ENCODE measurements around the gene SUCNR1. TPM values are rescaled to one million over a fixed set of nuclear protein-coding genes. Genes with fewer than 3 reads are reported as not detected.

SUCNR1 gene
- total RNA-seq, 2 donors from 2014 or later, result not detected

DNA sequence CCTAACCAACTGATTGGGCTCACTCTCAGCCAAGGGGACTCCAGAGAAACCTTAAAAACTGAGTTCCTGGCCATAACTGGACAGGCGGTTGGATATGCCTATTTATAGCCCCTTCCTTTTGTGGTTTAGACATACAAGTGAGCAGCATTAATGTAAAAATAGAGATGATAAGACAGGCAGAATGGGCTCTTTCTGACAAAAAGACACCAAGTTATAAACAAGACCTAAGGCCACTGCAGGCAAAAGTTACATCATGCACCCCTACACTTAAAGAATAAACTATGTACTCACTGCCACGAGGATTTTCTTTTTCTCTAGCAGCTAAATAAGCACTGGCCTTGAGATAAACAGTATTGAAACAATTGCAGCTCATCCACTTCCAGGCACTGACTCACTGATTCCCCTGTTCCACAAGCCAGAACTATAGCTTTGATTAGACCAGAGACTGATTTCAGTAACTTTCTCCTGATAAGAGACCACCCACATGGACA lies 30.1 kb downstream of the SUCNR1 start:
- H3K36me3 Mint-ChIP-seq (ENCODE audit: low read depth), result no peaks in the 10 kb centered on the region
- H3K9me3 Mint-ChIP-seq, result no peaks in the 10 kb centered on the region
- peaks cover 51% of the 10 kb centered on the region for H3K27me3 Mint-ChIP-seq (ENCODE audit: insufficient read depth)
- Histone ChIP-seq H3K9ac (ENCODE audit: extremely low read depth, low read length, poor library complexity, severe bottlenecking) (no peak overlapping the region), H3K4me1 (ENCODE audit: control insufficient read depth, insufficient read depth, low read length) (peaks cover 25% of the 10 kb centered on the region), H3K27ac (ENCODE audit: low read depth, low read length) (no peak overlapping the region), H3K4me3 (ENCODE audit: low read length) (no peak overlapping the region), H3K27me3 (ENCODE audit: control insufficient read depth, insufficient read depth, low read length, poor library complexity, severe bottlenecking) (peaks cover 62% of the 10 kb centered on the region), H3K36me3 (ENCODE audit: control insufficient read depth, insufficient read depth, low read length) (no peaks in the 10 kb centered on the region), H3K9me3 (ENCODE audit: control insufficient read depth, low read length) (no peaks in the 10 kb centered on the region)
- TF ChIP-seq, protein P1, sequence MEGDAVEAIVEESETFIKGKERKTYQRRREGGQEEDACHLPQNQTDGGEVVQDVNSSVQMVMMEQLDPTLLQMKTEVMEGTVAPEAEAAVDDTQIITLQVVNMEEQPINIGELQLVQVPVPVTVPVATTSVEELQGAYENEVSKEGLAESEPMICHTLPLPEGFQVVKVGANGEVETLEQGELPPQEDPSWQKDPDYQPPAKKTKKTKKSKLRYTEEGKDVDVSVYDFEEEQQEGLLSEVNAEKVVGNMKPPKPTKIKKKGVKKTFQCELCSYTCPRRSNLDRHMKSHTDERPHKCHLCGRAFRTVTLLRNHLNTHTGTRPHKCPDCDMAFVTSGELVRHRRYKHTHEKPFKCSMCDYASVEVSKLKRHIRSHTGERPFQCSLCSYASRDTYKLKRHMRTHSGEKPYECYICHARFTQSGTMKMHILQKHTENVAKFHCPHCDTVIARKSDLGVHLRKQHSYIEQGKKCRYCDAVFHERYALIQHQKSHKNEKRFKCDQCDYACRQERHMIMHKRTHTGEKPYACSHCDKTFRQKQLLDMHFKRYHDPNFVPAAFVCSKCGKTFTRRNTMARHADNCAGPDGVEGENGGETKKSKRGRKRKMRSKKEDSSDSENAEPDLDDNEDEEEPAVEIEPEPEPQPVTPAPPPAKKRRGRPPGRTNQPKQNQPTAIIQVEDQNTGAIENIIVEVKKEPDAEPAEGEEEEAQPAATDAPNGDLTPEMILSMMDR (conservative IDR thresholded peaks at IDR 0.05), result no peak
- 60 to 75% methylated on average over 1 to 2 of the region's 2 CpGs for WGBS, 2 experiments (ENCODE audit: insufficient coverage in 1 of 2, insufficient read length in 1 of 2)
- H3K4me1 Mint-ChIP-seq, result peaks cover 43% of the 10 kb centered on the region
- no peak overlapping the region for H3K27ac Mint-ChIP-seq
- no peak overlapping the region for H3K4me3 Mint-ChIP-seq
- no peak for DNase-seq

DNA sequence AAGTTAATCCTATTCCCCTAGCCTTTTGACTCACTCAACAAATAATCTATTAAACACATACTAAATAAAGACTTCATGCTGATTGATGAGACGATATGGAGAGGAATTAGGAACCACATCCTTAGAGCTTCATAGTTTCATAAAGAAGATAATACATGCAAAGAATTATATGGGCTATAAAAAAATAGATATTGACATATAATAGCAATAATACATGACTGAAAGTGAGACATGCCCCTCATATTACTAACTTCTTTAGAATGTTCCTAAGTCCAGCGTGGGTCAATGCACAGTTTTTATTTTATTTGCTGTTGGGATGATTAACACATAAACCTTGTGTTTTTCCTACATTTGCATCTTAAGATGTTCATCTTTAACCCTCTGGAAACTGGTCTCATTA lies 32.2 kb downstream of the SUCNR1 start:
- peaks cover 35% of the 10 kb centered on the region for H3K4me1 Mint-ChIP-seq
- H3K27ac Mint-ChIP-seq, result no peak overlapping the region
- Histone ChIP-seq H3K36me3 (ENCODE audit: control insufficient read depth, insufficient read depth, low read length) (no peaks in the 10 kb centered on the region), H3K27ac (ENCODE audit: low read depth, low read length) (no peak overlapping the region), H3K4me3 (ENCODE audit: low read length) (no peak overlapping the region), H3K9ac (ENCODE audit: extremely low read depth, low read length, poor library complexity, severe bottlenecking) (no peak overlapping the region), H3K9me3 (ENCODE audit: control insufficient read depth, low read length) (no peaks in the 10 kb centered on the region), H3K4me1 (ENCODE audit: control insufficient read depth, insufficient read depth, low read length) (peaks cover 25% of the 10 kb centered on the region), H3K27me3 (ENCODE audit: control insufficient read depth, insufficient read depth, low read length, poor library complexity, severe bottlenecking) (peaks cover 41% of the 10 kb centered on the region)
- WGBS, 2 experiments (ENCODE audit: insufficient coverage in 1 of 2, insufficient read length in 1 of 2), result 93% methylated on average over 1 of the region's 2 CpGs; no CpG with 5 or more reads in 1 of the 2 experiments
- peaks cover 31% of the 10 kb centered on the region for H3K27me3 Mint-ChIP-seq (ENCODE audit: insufficient read depth)
- H3K4me3 Mint-ChIP-seq, result no peak overlapping the region
- TF ChIP-seq, protein P1 (conservative IDR thresholded peaks at IDR 0.05), result no peak
- DNase-seq, result no peak
- no peaks in the 10 kb centered on the region for H3K36me3 Mint-ChIP-seq (ENCODE audit: low read depth)
- no peaks in the 10 kb centered on the region for H3K9me3 Mint-ChIP-seq

DNA sequence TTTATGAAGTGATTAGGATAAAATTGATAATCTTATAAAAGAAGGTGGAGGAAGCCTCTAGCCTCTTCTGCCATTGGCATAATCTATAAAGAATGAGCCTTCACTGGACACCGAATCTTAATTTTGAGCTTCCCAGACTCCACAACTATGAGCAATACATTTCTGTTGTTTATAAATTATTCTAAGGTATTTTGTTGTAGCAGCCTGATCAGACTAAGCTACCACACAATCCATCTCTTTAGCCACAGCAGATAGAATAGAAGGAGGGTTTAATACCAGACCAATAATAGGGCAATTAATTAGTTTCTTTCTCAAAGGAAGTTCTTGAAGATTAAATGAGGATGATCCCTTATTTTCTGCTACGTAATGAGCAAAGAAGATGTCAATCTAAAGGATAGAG lies 33.3 kb downstream of the SUCNR1 start:
- Histone ChIP-seq H3K4me3 (ENCODE audit: low read length) (no peak overlapping the region), H3K36me3 (ENCODE audit: control insufficient read depth, insufficient read depth, low read length) (no peaks in the 10 kb centered on the region), H3K27ac (ENCODE audit: low read depth, low read length) (no peak overlapping the region), H3K4me1 (ENCODE audit: control insufficient read depth, insufficient read depth, low read length) (peaks cover 25% of the 10 kb centered on the region), H3K9me3 (ENCODE audit: control insufficient read depth, low read length) (peaks cover 7% of the 10 kb centered on the region), H3K27me3 (ENCODE audit: control insufficient read depth, insufficient read depth, low read length, poor library complexity, severe bottlenecking) (peaks cover 30% of the 10 kb centered on the region), H3K9ac (ENCODE audit: extremely low read depth, low read length, poor library complexity, severe bottlenecking) (no peak overlapping the region)
- peaks cover 20% of the 10 kb centered on the region for H3K27me3 Mint-ChIP-seq (ENCODE audit: insufficient read depth)
- H3K27ac Mint-ChIP-seq, result no peak overlapping the region
- H3K4me1 Mint-ChIP-seq, result peaks cover 27% of the 10 kb centered on the region
- no peak overlapping the region for H3K4me3 Mint-ChIP-seq
- TF ChIP-seq, protein P1 (conservative IDR thresholded peaks at IDR 0.05), result no peak
- no peaks in the 10 kb centered on the region for H3K36me3 Mint-ChIP-seq (ENCODE audit: low read depth)
- H3K9me3 Mint-ChIP-seq, result no peaks in the 10 kb centered on the region
- no peak for DNase-seq
- 98% methylated on average over 2 of the region's 2 CpGs; no CpG with 5 or more reads in 1 of the 2 experiments for WGBS, 2 experiments (ENCODE audit: insufficient coverage in 1 of 2, insufficient read length in 1 of 2)

All from endodermal cell (in vitro differentiated cells).